ENCODE results near the gene PKIG. TPM values are rescaled to one million over a fixed set of nuclear protein-coding genes. Genes with fewer than 3 reads are reported as not detected.

The PKIG gene
- total RNA-seq, 2 donors from 2014 or later: 61.5 to 77.6 TPM

- H3K27me3 ChIP-seq (ENCODE audit: control insufficient read depth, insufficient read depth, low read length, poor library complexity, severe bottlenecking): no peaks in the 10 kb centered on the region
- H3K4me3 ChIP-seq (ENCODE audit: low read length): no peak overlapping the region
- no peak for DNase-seq
- Mint-ChIP-seq H3K27me3 (ENCODE audit: insufficient read depth) (peaks cover 40% of the 10 kb centered on the region), H3K9me3 (peaks cover 18% of the 10 kb centered on the region), H3K4me1 (no peaks in the 10 kb centered on the region), H3K4me3 (no peak overlapping the region), H3K27ac (no peak overlapping the region), H3K36me3 (ENCODE audit: low read depth) (no peaks in the 10 kb centered on the region)
- H3K9ac ChIP-seq (ENCODE audit: extremely low read depth, low read length, poor library complexity, severe bottlenecking): no peak overlapping the region
- no peak overlapping the region for H3K27ac ChIP-seq (ENCODE audit: low read depth, low read length)
- no peaks in the 10 kb centered on the region for H3K9me3 ChIP-seq (ENCODE audit: control insufficient read depth, low read length)
- TF ChIP-seq CTCF (conservative IDR thresholded peaks at IDR 0.05): no peak
- no peaks in the 10 kb centered on the region for H3K4me1 ChIP-seq (ENCODE audit: control insufficient read depth, insufficient read depth, low read length)
- no peaks in the 10 kb centered on the region for H3K36me3 ChIP-seq (ENCODE audit: control insufficient read depth, insufficient read depth, low read length)
These were observed 76.4 kb downstream of the PKIG start for GRCh38 chr20:44658810-44659209.

DNA sequence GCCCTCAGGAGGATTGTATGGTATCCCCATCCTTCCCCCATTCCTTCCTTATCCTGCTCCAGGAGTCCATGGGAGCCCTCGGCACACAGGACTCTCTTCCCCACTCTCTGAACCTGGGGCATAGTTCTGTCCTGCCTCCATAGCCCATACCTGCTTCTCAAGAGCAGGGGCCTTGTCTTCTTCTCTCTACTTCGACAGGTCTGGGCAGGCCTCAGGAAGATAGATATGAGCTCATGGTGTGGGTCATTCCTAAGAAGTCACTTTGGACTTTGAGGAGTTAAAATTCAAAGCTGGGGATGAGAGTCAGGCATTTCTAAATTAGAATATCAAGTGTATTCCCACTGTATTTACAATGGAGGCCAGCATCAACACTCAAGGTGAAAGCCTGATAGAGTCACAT is 77.6 kb downstream of the PKIG start:
- H3K27me3 Mint-ChIP-seq (ENCODE audit: insufficient read depth): peaks cover 34% of the 10 kb centered on the region
- no peak overlapping the region for H3K9ac ChIP-seq (ENCODE audit: extremely low read depth, low read length, poor library complexity, severe bottlenecking)
- H3K4me3 Mint-ChIP-seq: no peak overlapping the region
- H3K4me1 ChIP-seq (ENCODE audit: control insufficient read depth, insufficient read depth, low read length): no peaks in the 10 kb centered on the region
- 70 to 81% methylated on average over 2 of the region's 2 CpGs for WGBS, 2 experiments (ENCODE audit: insufficient coverage in 1 of 2, insufficient read length in 1 of 2)
- no peaks in the 10 kb centered on the region for H3K36me3 Mint-ChIP-seq (ENCODE audit: low read depth)
- no peak overlapping the region for H3K27ac Mint-ChIP-seq
- no peaks in the 10 kb centered on the region for H3K4me1 Mint-ChIP-seq
- no peak for DNase-seq
- H3K27ac ChIP-seq (ENCODE audit: low read depth, low read length): no peak overlapping the region
- H3K9me3 ChIP-seq (ENCODE audit: control insufficient read depth, low read length): no peaks in the 10 kb centered on the region
- no peak overlapping the region for H3K4me3 ChIP-seq (ENCODE audit: low read length)
- peaks cover 9% of the 10 kb centered on the region for H3K9me3 Mint-ChIP-seq
- no peaks in the 10 kb centered on the region for H3K36me3 ChIP-seq (ENCODE audit: control insufficient read depth, insufficient read depth, low read length)
- no peaks in the 10 kb centered on the region for H3K27me3 ChIP-seq (ENCODE audit: control insufficient read depth, insufficient read depth, low read length, poor library complexity, severe bottlenecking)
- no peak for TF ChIP-seq CTCF (conservative IDR thresholded peaks at IDR 0.05)

GRCh38 chr20:44660581-44660980 is 78.2 kb downstream of the PKIG start:
- Mint-ChIP-seq H3K27me3 (ENCODE audit: insufficient read depth) (peaks cover 28% of the 10 kb centered on the region), H3K4me3 (no peak overlapping the region), H3K9me3 (peaks cover 7% of the 10 kb centered on the region), H3K36me3 (ENCODE audit: low read depth) (no peaks in the 10 kb centered on the region), H3K4me1 (no peaks in the 10 kb centered on the region), H3K27ac (no peak overlapping the region)
- WGBS, 2 experiments (ENCODE audit: insufficient coverage in 1 of 2, insufficient read length in 1 of 2): 93 to 95% methylated on average over 4 to 5 of the region's 5 CpGs
- H3K4me1 ChIP-seq (ENCODE audit: control insufficient read depth, insufficient read depth, low read length): no peaks in the 10 kb centered on the region
- no peak overlapping the region for H3K9ac ChIP-seq (ENCODE audit: extremely low read depth, low read length, poor library complexity, severe bottlenecking)
- no peak for TF ChIP-seq CTCF (conservative IDR thresholded peaks at IDR 0.05)
- no peaks in the 10 kb centered on the region for H3K36me3 ChIP-seq (ENCODE audit: control insufficient read depth, insufficient read depth, low read length)
- H3K27ac ChIP-seq (ENCODE audit: low read depth, low read length): no peak overlapping the region
- no peaks in the 10 kb centered on the region for H3K27me3 ChIP-seq (ENCODE audit: control insufficient read depth, insufficient read depth, low read length, poor library complexity, severe bottlenecking)
- H3K9me3 ChIP-seq (ENCODE audit: control insufficient read depth, low read length): no peaks in the 10 kb centered on the region
- no peak for DNase-seq
- no peak overlapping the region for H3K4me3 ChIP-seq (ENCODE audit: low read length)
